COLO668 (cell line): ENCODE data around the gene ROCK2.

Experiments
- DNase-seq: peaks from one replicate; lab custom pipeline; 2025; ENCODE audit not compliant: unreplicated experiment; lab: John Stamatoyannopoulos, UW

Gene ROCK2

DNA sequence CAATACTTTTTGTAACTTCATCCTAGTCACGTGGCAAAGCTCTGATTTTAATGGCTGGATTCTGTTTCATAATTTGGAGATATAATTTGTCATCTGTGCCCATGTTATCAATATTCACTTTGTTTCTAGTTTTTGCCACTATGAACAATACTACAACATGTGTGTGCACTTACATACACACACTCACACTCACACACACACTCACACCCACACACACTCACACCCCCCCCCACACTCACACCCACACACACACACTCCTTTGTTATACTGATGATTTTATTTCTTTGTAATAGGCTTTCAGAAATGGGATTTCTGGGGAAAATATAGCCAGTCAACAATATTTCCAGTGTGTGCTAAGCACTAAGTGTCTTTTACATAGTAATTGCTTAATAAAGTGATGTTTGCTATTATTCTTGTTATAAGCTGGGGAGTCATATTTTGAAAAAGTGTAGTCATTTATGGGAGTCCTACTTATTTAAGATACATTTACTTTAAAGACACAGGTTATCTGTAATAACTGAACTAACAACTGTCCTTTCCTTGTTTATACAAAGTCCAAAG is 22.8 kb upstream of the ROCK2 start:
- DNase-seq: no peak

DNA sequence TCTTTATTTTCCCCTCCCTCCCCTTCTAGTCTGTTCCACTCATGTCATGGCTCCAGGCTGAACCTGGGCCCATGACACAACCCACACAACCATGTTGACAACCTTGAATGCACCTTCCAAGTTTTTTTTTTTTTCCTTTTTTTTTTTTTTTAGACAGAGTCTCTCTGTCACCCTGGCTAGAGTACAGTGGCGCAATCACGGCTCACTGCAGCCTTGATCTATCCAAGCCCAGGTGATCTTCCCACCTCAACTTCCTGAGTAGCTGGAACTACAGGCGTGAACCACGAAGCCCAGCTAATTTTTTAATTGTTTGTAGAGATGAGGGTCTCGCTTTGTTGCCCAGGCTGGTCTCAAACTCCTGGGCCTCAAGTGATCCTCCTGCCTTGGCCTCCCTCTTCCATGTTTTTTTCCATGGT is 21.9 kb upstream of the ROCK2 start:
- no peak for DNase-seq

- no peak for DNase-seq
These were observed 20.9 kb upstream of the ROCK2 start for GRCh38 chr2:11365096-11365879.

- no peak for DNase-seq
These were observed 20.1 kb upstream of the ROCK2 start for GRCh38 chr2:11364565-11364887.

DNA sequence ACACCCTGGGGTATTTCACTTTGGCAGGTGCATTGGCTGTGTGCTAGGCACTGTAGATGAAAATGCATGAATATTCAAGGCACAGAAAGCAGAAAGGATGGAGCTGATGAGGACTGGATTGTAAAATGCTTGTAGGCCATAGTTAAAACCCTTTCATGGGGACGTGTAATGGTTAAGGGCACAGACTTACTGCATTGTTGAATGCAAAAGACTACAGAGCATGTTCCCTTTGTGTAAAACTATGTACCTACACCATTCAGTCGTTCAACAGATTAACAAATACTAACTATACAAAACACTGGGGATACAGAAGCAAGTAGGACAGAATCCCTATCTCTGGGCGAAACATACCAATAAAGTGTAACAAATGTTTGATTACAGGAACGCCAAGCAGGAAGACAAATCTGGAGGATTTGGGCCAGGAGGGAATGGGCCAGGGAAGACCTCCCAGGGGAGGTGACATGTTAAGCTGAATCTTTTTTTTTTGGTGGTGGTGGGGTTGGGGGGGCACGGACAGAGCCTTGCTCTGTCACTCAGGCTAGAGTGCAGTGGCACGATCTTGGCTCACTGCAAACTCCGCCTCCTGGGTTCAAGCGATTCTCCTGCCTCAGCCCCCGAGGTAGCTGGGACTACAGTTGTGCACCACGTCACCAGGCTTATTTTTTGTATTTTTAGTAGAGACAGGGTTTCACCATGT is 19.6 kb upstream of the ROCK2 start:
- DNase-seq: no peak

DNA sequence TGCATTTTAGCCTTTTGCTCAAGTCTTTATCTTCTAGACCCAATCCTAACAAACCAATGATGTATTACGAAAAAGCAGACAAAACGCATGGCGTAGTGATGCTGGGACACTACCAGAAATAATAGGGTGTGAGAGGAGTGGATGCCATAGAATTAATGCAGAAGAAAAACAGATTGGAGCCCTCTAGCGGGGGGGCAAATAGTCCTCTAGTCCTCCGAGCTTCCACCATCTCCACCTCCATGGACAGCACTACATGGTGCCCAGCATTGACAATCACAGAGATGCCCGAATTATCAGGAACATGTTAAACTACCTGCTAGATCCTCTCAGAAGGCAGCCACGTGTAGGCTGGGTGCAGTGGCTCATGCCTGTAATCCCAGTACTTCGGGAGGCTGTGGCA is 15.4 kb upstream of the ROCK2 start:
- no peak for DNase-seq

- no peak for DNase-seq
These were observed 13.1 kb upstream of the ROCK2 start for GRCh38 chr2:11357428-11357972.

DNA sequence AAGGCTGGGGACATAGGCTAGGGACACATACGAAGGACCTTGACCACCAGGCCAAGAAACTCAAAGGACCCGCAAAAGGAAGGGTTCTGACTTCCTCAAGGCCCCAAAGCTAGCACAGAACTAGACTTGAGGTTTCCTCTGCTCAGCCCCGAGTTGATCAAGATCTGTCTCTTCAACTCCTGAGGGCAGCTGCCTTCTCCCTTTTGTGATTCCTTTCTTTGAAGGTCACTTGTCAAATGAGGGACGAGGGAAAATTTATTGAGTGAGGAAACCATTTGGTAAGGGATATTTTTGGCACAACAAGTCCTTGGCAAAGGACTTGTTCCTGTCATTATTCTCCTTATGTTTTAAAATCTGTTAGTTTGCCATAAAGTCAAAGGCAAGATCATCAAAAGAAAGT is 12.3 kb upstream of the ROCK2 start:
- no peak for DNase-seq

DNA sequence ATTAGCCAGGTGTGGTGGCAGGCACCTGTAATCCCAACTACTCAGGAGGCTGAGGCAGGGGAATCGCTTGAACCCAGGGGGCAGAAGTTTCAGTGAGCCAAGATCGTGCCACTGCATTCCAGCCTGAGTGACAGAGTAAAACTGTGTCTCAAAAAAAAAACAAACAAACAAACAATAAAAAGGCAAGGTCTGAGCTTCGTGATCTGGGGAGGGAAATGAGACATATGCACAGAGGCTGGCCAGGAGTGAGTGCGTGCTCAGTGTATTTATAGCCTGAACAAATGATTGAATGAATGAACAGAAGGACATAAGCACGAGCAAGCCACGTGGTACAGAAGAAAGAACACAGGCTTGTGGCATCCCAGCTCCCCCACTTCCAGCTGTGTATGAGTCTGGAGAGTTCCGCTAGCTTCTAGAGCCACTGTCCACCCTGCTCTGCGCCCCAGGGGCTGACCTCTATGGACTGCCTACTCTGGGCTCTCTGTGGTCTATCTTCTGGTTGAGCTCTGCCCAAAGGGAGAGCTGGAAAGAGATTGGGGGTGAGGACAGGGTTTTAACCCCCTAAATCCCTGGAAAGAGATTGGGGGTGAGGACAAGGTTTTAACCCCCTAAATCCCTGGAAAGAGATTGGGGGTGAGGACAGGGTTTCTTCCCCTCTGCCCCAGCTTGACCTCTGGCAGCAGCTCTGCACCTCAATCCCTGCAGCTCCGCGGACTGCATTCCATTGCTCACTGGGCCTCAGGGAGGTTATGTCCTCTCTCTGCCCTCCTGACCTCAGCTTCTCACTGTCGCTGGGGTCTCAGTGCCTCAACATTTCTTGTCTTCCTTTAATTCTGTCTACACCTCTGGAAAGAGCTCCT is 11.0 kb upstream of the ROCK2 start:
- DNase-seq: no peak

DNA sequence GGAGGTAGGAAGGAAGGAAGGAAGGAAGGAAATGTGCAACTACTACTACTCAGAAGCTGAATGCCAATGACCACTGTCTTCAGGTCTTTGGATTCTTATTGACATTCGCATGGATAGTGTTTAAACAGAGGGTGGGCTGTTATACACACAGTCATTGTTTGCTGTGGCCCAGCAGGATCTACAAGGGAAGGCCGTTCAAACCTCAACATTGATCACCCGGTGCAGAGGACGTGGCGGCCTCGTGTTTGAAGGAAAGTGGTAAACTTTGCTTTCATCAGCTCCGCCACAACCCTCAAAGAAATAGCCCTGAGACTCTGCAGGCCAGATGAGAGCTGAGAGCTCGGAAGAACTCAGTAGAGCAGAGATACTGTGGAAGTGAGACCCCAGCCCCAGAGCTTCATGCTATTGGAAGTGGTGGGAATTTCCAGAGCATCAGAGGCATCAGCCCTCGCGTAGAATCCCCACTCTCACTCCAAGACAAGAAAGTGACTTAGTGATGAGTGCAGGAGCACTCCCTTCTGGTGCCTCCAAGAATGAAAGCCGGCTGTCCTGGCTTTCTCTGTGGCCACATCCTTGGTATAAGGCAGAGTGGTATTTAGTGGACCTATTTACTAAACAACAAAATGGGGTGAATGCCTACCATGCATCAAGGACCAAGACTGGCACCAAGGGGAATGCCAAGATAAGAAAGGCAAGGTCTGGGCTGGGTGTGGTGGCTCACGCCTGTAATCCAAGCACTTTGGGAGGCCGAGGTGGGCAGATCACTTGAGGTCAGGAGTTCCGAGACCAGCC is 10.1 kb upstream of the ROCK2 start:
- DNase-seq: no peak

GRCh38 chr2:11352781-11353537 is 8.5 kb upstream of the ROCK2 start:
- DNase-seq: no peak

DNA sequence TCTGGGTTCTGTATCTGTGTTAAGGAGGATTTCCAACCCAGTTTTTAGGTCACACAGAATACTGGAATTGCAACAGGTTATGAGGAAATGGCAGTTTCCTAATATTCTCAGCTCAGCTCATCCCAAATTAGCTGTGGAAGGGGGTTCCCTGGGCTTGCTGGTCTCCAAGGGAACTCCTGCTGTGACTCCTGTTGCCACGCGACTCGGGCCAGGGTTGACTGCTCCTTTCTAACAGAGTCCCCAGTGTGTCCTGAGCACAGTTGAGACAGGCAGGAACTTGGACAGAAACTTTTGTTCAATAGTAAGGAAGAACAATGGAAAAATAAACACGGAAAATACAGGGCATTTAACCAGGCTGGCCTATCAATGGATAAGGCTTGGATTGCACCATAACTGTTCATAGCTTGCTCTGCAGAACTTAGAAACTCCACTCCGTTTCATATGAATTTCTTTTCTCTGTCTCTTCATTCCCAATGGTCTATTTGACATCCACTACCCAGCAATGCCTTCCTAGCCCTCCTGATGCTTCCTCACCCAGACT is 3.8 kb upstream of the ROCK2 start:
- DNase-seq: no peak

DNA sequence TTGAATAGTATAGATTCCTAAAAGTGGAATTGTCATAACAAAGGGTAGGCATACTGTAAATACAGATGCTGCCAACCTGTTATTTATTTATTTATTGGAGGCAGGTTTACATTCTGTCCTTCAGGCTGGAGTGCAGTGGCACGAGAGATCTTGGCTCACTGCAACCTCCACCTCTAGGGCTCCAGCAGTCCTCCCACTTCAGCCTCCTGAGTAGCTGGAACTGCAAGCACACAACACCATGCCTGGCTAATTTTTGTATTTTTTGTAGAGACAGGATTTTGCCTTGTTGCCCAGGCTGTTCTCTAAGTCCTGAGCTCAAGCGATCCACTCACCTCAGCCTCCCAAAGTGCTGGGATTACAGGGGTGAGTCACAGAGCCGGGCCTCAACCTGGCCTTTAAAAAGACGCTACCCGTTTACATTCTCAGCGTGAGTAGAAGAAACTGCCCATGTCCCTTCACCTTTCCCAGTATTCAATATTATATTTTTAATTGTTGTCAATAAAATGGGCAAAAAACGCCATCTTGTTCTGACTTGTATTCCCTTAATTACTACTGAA is 3.0 kb upstream of the ROCK2 start:
- no peak for DNase-seq

GRCh38 chr2:11346023-11346482 is 1.6 kb upstream of the ROCK2 start:
- no peak for DNase-seq

GRCh38 chr2:11344956-11345677 is 681 bp upstream of the ROCK2 start:
- DNase-seq: no peak

DNA sequence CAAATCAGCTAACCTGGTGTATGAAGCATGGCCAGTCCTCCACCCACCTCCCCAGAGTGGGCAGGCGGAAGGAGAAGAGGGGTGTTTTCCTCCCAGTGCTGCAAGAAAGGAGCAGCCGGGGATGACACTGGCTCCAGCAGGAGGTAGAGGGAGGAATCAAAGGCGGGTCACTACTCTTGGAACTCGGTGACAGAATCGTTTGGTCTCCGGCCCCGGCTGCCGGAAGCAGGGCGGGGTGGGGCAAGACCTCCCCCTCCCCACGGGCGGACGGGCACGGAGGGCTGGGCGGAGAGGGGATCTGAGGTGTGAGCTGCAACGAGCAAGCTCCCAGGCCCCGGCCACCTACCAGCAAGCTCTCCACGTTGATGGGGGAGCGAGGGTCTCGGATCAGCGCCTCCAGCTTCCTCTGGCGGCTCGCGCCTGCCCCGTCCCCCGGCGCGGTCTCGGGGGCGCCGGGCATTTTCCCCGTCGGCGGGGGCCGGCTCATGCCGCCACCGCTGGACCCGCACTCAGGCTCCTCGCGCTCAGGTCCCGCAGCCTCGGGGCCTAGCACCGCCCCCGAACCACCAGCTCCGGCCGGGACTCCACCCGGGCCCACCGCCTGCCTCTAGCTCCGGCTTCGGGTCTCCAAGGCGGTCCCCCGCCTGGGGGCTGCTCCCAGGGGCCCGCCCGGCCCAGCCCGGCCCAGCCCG is 640 bp downstream of the ROCK2 start:
- DNase-seq: peak; percentile 47

- no peak for DNase-seq
These were observed 1.1 kb downstream of the ROCK2 start for GRCh38 chr2:11343368-11343649.
